Stimulated activated CD8-positive, alpha-beta memory T cell treated with anti-CD3 and anti-CD28 coated beads, Interleukin-15, amount 100 ng/mL, for 1 hour (primary cell): Measurements from ENCODE around the gene STAG3.
"Not testable (repeated sequence)": the region's sequence is repeated elsewhere in the genome, so short reads cannot be mapped to it uniquely, and the experiment has no call there.

Experiments used
- DNase-seq: peaks from one replicate; pipeline ENCODE4 v3.0.0-alpha.2; 2020; ENCODE audit warnings: low read depth

Gene STAG3

GRCh38 chr7:100175296-100175935 is 2.3 kb upstream of the STAG3 start:
- no peak for DNase-seq

- no peak for DNase-seq
These were observed 1.3 kb upstream of the STAG3 start for GRCh38 chr7:100176096-100177044.

- not testable (repeated sequence) for DNase-seq
These were observed 2.4 kb downstream of the STAG3 start for GRCh38 chr7:100180084-100180483.

GRCh38 chr7:100182616-100183015 is 4.9 kb downstream of the STAG3 start:
- not testable (repeated sequence) for DNase-seq

- not testable (repeated sequence) for DNase-seq
These were observed 5.4 kb downstream of the STAG3 start for GRCh38 chr7:100183090-100183489.

GRCh38 chr7:100185726-100186125 is 8.0 kb downstream of the STAG3 start:
- DNase-seq = no peak

- DNase-seq = no peak
These were observed 11.3 kb downstream of the STAG3 start for GRCh38 chr7:100189061-100189460.

GRCh38 chr7:100190048-100190711 is 12.5 kb downstream of the STAG3 start:
- DNase-seq = no peak

GRCh38 chr7:100191775-100192174 is 14.1 kb downstream of the STAG3 start:
- DNase-seq = no peak

GRCh38 chr7:100192281-100192862 is 14.7 kb downstream of the STAG3 start:
- DNase-seq = not testable (repeated sequence)

GRCh38 chr7:100192969-100193368 is 15.3 kb downstream of the STAG3 start:
- no peak for DNase-seq

GRCh38 chr7:100195222-100195621 is 17.5 kb downstream of the STAG3 start:
- no peak for DNase-seq

GRCh38 chr7:100195901-100196322 is 18.2 kb downstream of the STAG3 start:
- DNase-seq = not testable (repeated sequence)

- no peak for DNase-seq
These were observed 20.5 kb downstream of the STAG3 start for GRCh38 chr7:100198266-100198665.

- no peak for DNase-seq
These were observed 23.0 kb downstream of the STAG3 start for GRCh38 chr7:100200693-100201092.

- DNase-seq = no peak
These were observed 26.7 kb downstream of the STAG3 start for GRCh38 chr7:100204454-100204853.

- no peak for DNase-seq
These were observed 31.2 kb downstream of the STAG3 start for GRCh38 chr7:100208911-100209408.

GRCh38 chr7:100209493-100209892 is 31.8 kb downstream of the STAG3 start:
- no peak for DNase-seq

- DNase-seq = no peak
These were observed 33.1 kb downstream of the STAG3 start for GRCh38 chr7:100210805-100211204.

GRCh38 chr7:100211342-100211780 is 33.6 kb downstream of the STAG3 start:
- DNase-seq = no peak

- DNase-seq = no peak
These were observed 35.0 kb downstream of the STAG3 start for GRCh38 chr7:100212631-100213286.
